GM12874 (cell line): ENCODE data around the gene TMEM63B.

Experiments
- TF ChIP-seq, protein P1 (sequence below): IDR thresholded peaks from 2 replicates; pipeline ENCODE4 v1.5.1; 2011; ENCODE audit warnings: low read depth, mild to moderate bottlenecking, control low read depth, low read length, moderate library complexity; ENCODE audit not compliant: insufficient read depth

The TMEM63B gene

DNA sequence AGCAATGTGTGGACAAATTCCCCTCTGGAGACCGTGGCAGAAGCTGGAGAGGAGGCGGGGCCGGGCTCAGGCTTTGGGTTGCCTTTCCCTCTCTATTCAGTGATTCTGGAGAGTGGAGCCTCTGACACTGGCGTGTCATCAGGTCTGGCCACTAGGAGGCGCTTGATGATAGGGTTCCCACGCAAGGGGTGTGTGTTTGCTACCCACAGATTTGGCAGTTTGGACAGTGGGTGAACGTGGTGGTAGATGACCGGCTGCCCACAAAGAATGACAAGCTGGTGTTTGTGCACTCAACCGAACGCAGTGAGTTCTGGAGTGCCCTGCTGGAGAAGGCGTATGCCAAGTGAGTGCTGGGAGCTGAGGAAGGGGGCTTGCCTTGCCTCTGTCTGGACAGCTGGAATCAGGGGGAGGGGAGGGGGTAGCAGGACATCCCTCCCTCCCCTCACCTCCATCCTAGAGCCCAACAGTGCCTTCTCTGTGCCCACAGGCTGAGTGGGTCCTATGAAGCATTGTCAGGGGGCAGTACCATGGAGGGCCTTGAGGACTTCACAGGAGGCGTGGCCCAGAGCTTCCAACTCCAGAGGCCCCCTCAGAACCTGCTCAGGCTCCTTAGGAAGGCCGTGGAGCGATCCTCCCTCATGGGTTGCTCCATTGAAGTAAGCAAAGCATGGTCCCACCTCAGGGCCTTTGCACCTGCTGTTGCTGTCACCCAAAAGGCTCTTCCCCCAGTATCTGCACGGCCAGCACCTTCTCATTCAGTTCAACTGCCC, 45.6 kb downstream of the TMEM63B start:
- TF ChIP-seq, protein P1, sequence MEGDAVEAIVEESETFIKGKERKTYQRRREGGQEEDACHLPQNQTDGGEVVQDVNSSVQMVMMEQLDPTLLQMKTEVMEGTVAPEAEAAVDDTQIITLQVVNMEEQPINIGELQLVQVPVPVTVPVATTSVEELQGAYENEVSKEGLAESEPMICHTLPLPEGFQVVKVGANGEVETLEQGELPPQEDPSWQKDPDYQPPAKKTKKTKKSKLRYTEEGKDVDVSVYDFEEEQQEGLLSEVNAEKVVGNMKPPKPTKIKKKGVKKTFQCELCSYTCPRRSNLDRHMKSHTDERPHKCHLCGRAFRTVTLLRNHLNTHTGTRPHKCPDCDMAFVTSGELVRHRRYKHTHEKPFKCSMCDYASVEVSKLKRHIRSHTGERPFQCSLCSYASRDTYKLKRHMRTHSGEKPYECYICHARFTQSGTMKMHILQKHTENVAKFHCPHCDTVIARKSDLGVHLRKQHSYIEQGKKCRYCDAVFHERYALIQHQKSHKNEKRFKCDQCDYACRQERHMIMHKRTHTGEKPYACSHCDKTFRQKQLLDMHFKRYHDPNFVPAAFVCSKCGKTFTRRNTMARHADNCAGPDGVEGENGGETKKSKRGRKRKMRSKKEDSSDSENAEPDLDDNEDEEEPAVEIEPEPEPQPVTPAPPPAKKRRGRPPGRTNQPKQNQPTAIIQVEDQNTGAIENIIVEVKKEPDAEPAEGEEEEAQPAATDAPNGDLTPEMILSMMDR = peak; percentile 93

DNA sequence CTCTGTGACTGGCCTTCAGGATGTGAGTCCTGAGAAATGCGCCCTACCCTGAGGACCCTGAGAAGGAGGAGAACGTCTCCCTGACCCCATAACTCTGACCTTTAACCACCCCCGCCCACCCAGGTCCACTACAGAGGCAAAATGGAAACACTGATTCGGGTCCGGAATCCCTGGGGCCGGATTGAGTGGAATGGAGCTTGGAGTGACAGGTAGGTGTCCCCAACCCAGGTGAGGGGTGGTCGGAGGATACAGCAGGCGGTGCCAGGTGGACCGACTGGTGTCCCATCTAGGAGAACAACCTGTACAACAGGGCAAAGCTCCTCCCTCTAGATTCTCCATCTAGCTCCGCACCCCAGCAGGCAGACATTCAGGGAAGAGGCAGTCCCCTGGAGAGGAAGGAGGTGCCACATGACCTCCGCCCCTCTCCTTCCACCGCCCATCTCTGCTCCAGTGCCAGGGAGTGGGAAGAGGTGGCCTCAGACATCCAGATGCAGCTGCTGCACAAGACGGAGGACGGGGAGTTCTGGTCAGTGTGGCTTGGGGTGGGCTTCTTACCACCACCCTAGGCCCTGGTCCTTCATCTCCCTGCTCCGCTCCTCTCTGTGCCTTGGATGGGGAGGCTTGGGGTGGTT, 48.9 kb downstream of the TMEM63B start:
- TF ChIP-seq, protein P1 = no peak

DNA sequence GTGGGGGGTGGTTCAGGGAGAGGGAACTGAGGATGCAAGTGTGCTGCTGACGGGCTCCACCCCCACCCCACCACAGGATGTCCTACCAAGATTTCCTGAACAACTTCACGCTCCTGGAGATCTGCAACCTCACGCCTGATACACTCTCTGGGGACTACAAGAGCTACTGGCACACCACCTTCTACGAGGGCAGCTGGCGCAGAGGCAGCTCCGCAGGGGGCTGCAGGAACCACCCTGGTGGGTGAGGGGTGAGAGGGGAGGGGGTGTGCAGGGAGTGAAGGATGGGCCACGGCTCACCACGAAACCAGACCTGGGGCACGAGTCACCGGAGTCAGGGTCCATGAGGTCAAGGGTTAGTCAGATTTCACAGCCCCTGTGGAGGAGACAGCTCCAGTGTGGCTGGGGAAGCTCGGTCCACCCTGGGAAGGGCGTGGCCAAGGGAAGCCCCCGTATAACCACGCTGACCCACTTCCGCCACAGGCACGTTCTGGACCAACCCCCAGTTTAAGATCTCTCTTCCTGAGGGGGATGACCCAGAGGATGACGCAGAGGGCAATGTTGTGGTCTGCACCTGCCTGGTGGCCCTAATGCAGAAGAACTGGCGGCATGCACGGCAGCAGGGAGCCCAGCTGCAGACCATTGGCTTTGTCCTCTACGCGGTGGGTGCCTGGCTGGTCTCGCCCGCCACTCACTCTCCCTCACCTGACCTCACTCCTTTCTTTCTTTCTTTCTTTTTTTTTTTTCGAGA, 49.6 kb downstream of the TMEM63B start:
- TF ChIP-seq, protein P1 = no peak

DNA sequence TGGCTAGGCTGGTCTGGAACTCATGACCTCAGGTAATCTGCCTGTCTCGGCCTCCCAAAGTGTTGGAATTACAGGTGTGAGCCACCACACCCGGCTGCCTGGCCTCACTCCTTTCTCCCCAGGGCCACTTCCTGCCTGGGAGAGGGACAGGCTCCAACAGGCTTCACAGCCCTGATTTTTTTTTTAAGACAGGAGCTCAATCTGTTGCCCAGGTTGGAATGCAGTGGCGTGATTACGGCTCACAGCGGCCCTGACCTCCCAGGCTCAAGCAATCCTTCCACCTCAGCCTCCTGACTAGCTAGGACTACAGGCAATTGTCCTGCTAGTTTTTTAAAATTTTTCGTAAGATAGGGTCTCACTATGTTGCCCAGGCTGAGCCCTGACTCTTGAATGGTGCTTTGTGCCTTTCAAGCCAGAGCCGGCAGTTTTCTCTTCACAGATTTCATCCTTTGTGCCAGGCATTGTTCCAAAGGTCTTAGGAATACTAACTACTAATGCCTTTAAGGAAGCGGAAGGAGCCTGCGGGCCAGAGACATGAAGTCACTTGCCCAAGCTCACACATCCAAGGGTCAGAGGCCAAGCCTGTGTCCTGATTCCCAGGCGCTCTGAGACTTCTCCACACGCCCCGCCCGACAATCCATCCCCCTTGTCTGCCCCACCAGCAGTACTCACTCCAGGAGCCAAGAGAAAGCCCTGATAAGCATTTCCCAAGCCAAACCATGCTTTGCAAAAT, 50.5 kb downstream of the TMEM63B start:
- TF ChIP-seq, protein P1 = no peak

DNA sequence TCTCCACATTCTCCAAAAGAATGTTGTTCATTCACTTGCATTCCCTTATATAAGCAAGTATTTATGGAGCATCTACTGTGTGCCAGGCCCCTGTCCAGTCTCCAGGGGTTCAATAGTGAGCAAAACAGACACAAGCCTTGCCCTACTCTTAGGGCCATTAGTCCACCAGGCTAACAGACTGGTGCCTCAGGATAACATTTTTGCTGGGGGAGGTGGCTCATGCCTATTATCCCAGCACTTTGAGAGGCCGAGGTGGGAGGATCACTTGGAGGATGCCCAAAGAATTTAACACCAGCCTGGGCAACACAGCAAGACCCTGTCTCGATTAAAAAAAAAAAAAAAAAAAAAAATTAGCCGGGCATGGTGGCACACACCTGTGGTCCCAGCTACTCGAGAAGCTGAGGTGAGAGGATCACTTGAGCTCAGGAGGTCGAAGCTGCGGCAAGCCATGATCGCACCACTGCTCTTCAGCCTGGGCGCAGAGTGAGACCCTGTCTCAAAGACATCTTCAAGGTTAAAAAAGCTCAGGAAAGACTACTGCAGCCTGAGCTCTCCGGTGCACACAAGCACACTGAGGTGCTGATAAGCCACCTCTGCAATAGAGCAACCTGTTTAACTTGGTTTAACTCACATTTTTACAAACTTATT, 51.2 kb downstream of the TMEM63B start:
- TF ChIP-seq, protein P1 = no peak

DNA sequence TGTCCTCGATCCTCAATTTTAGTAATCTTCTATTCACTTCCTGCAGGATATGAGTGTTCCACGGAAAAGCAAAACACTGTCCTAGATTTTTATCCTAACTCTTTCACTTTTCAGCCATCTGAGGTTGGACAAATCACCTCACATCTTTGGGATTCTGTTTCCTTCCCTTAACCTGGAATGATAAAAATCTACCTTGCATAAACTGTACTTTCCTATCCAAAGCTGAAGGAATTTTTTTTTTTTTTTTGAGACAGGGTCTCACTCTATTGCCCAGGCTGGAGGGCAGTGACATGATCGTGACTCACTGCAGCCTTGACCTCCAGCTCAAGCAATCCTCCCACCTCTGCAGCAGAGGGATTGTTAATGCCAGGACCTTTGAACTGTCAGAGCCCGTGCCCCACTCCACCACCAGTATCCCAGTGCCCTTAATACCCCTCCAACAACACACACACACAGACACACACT, 51.8 kb downstream of the TMEM63B start:
- TF ChIP-seq, protein P1 = no peak
